ENCODE measurements around the gene CDH3. TPM values are rescaled to one million over a fixed set of nuclear protein-coding genes. Genes with fewer than 3 reads are reported as not detected.

Gene CDH3
- total and polyA plus RNA-seq, 2 of the 8 experiments (the other 6 are each of a cell fraction or from before 2014, with no cell fraction given): 146 to 171 TPM

DNA sequence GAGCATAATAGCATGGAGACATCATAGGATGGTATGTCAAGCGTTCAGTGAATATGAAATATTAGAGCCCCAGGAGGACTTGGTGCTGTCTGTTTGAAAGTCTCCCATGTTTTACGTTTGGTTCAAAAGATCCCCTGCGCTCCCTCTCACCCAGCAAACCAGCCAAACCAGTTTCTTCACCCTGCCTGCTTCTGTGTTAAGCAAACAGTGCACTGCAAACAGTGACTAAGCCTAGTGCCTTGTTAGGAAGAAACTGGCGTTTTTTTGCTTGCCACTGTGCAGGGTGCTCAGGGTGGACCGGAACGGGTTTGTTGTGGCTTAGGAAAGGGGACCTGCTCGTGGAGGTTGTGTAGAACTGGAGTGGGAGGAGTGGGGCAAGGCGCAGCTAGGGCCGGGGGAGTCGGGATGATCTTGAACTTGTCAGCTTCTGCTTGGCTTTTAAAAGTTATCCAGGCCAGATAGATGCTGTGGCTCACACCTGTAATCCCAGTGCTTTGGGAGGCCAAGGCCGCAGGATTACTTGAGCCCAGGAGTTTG lies 99.7 kb downstream of the CDH3 start (continued):
- TF ChIP-seq E2F6 (IDR thresholded peaks at IDR 0.05) (no peak), RAD21 (IDR thresholded peaks at IDR 0.05 in 1 of 2, conservative IDR thresholded peaks at IDR 0.05 in 1 of 2; ENCODE audit: low read depth in 2 of 2, low read length in 2 of 2) (0 out of 4 replicates have a peak, but pooled peaks of 1 of the 2 experiments have one; percentile 18), JUND (IDR thresholded peaks at IDR 0.05; ENCODE audit: low read length) (0 out of 2 replicates have a peak, but pooled peaks have one; percentile 24), CHD2 (IDR thresholded peaks at IDR 0.05; ENCODE audit: low read length) (0 out of 2 replicates have a peak, but pooled peaks have one; percentile 21), CREB1 (IDR thresholded peaks at IDR 0.05) (no peak), TAF1 (IDR thresholded peaks at IDR 0.05; ENCODE audit: low read depth, low read length) (peak; percentile 52; the same call in 1 of the 2 replicates), MAFK (IDR thresholded peaks at IDR 0.05; ENCODE audit: low read depth, low read length) (peak; percentile 13; the same call in 1 of the 2 replicates), SRF (IDR thresholded peaks at IDR 0.05; ENCODE audit: low read depth, low read length) (no peak), POLR2A (IDR thresholded peaks at IDR 0.05; ENCODE audit: control extremely low read depth in 1 of 2, low read depth in 2 of 2, low read length in 2 of 2) (no peak), TEAD4 (IDR thresholded peaks at IDR 0.05; ENCODE audit: low read depth, low read length) (0 out of 2 replicates have a peak, but pooled peaks have one; percentile 8), BACH1 (IDR thresholded peaks at IDR 0.05; ENCODE audit: low read length) (peak; percentile 66), SIN3A (conservative IDR thresholded peaks at IDR 0.05 in 1 of 2, IDR thresholded peaks at IDR 0.05 in 1 of 2; ENCODE audit: low read depth in 1 of 2, low read length in 2 of 2) (no peak), POLR2AphosphoS5 (IDR thresholded peaks at IDR 0.05; ENCODE audit: low read depth, low read length) (peak; percentile 27; the same call in 1 of the 2 replicates)
